PC-9 (cell line): ENCODE data around the gene COL4A3.
"Not testable (repeated sequence)": the region's sequence is repeated elsewhere in the genome, so short reads cannot be mapped to it uniquely, and the experiment has no call there.

ENCODE experiments used
- EZH2 ChIP-seq: fragments of 200-600 bp; sonication (generic); IDR thresholded peaks from 2 replicates; pipeline ENCODE4 v1.8.0; 2017; ENCODE audit warnings: antibody characterized with exemption, low read depth
- TF ChIP-seq, protein P1 (sequence below): fragments of 200-600 bp; sonication (generic); conservative IDR thresholded peaks from 2 replicates; pipeline ENCODE4 v1.6.1; 2017; ENCODE audit warnings: mixed run types, antibody characterized with exemption, mild to moderate bottlenecking, moderate library complexity

DNA sequence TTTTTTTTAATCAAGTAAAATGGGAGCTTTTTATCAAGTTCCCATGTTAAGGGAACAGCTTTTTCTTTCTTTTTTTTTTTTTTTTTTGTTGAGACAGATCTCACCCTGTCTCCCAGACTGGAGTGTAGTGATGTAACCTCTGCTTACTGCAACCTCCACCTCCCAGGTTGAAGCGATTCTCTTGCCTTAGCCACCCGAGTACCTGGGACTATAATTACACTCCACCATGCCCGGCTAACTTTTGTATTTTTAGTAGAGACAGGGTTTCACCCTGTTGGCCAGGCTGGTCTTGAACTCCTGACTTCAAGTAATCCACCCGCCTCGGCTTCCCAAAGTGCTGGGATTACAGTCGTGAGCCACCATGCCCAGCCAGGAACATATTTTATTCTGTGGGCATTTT is 61.2 kb downstream of the COL4A3 start:
- TF ChIP-seq, protein P1, sequence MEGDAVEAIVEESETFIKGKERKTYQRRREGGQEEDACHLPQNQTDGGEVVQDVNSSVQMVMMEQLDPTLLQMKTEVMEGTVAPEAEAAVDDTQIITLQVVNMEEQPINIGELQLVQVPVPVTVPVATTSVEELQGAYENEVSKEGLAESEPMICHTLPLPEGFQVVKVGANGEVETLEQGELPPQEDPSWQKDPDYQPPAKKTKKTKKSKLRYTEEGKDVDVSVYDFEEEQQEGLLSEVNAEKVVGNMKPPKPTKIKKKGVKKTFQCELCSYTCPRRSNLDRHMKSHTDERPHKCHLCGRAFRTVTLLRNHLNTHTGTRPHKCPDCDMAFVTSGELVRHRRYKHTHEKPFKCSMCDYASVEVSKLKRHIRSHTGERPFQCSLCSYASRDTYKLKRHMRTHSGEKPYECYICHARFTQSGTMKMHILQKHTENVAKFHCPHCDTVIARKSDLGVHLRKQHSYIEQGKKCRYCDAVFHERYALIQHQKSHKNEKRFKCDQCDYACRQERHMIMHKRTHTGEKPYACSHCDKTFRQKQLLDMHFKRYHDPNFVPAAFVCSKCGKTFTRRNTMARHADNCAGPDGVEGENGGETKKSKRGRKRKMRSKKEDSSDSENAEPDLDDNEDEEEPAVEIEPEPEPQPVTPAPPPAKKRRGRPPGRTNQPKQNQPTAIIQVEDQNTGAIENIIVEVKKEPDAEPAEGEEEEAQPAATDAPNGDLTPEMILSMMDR: not testable (repeated sequence)
- not testable (repeated sequence) for TF ChIP-seq EZH2
